Measurements from ENCODE around the gene UBR1.

The UBR1 gene

GRCh38 chr15:43127752-43128151, 21.9 kb upstream of the UBR1 start:
- H3K79me2 ChIP-seq (ENCODE audit: insufficient read depth, low read length), result no peaks in the 10 kb centered on the region
- H3K9me3 ChIP-seq (ENCODE audit: low read length), result no peaks in the 10 kb centered on the region
- H2AFZ ChIP-seq (ENCODE audit: low read length), result no peak overlapping the region
- H3K36me3 ChIP-seq (ENCODE audit: insufficient read depth, low read length), result no peaks in the 10 kb centered on the region
- H3K27ac ChIP-seq (ENCODE audit: low read depth, low read length, poor library complexity, severe bottlenecking), result no peak overlapping the region
- H3F3A ChIP-seq (ENCODE audit: insufficient read depth, low read length), result no peaks in the 10 kb centered on the region
- no peaks in the 10 kb centered on the region for H4K20me1 ChIP-seq (ENCODE audit: insufficient read depth, low read length)
- H3K4me3 ChIP-seq (ENCODE audit: low read depth, low read length, poor library complexity, severe bottlenecking), result no peak overlapping the region
- H3K4me2 ChIP-seq (ENCODE audit: low read length), result no peak overlapping the region
- H3K9me2 ChIP-seq (ENCODE audit: low read depth, low read length), result no peaks in the 10 kb centered on the region
- H3K27me3 ChIP-seq (ENCODE audit: insufficient read depth, low read length), result no peaks in the 10 kb centered on the region
- no peak overlapping the region for H3K9ac ChIP-seq (ENCODE audit: low read length)
- TF ChIP-seq EZH2 (IDR thresholded peaks at IDR 0.05; ENCODE audit: borderline replicate concordance, low read length) (no peak), CTCF (IDR thresholded peaks at IDR 0.05; ENCODE audit: low read length) (no peak)
- H3K4me1 ChIP-seq (ENCODE audit: insufficient read depth, low read length, severe bottlenecking), result peaks cover 10% of the 10 kb centered on the region

GRCh38 chr15:43126356-43126755, 20.5 kb upstream of the UBR1 start:
- Histone ChIP-seq H3K4me2 (ENCODE audit: low read length) (no peak overlapping the region), H3K36me3 (ENCODE audit: insufficient read depth, low read length) (no peaks in the 10 kb centered on the region), H3K9me3 (ENCODE audit: low read length) (no peaks in the 10 kb centered on the region), H3K27ac (ENCODE audit: low read depth, low read length, poor library complexity, severe bottlenecking) (no peak overlapping the region), H3K9me2 (ENCODE audit: low read depth, low read length) (no peaks in the 10 kb centered on the region), H2AFZ (ENCODE audit: low read length) (no peak overlapping the region), H4K20me1 (ENCODE audit: insufficient read depth, low read length) (no peaks in the 10 kb centered on the region), H3K4me3 (ENCODE audit: low read depth, low read length, poor library complexity, severe bottlenecking) (no peak overlapping the region), H3K79me2 (ENCODE audit: insufficient read depth, low read length) (no peaks in the 10 kb centered on the region), H3K9ac (ENCODE audit: low read length) (no peak overlapping the region), H3K27me3 (ENCODE audit: insufficient read depth, low read length) (no peaks in the 10 kb centered on the region), H3F3A (ENCODE audit: insufficient read depth, low read length) (no peaks in the 10 kb centered on the region), H3K4me1 (ENCODE audit: insufficient read depth, low read length, severe bottlenecking) (peaks cover 12% of the 10 kb centered on the region)
- TF ChIP-seq CTCF (IDR thresholded peaks at IDR 0.05; ENCODE audit: low read length) (no peak), EZH2 (IDR thresholded peaks at IDR 0.05; ENCODE audit: borderline replicate concordance, low read length) (no peak)

- no peaks in the 10 kb centered on the region for H3K9me2 ChIP-seq (ENCODE audit: low read depth, low read length)
- no peaks in the 10 kb centered on the region for H3K79me2 ChIP-seq (ENCODE audit: insufficient read depth, low read length)
- H3K9ac ChIP-seq (ENCODE audit: low read length), result no peak overlapping the region
- no peak overlapping the region for H2AFZ ChIP-seq (ENCODE audit: low read length)
- H3K27ac ChIP-seq (ENCODE audit: low read depth, low read length, poor library complexity, severe bottlenecking), result no peak overlapping the region
- no peak overlapping the region for H3K4me2 ChIP-seq (ENCODE audit: low read length)
- H3K4me1 ChIP-seq (ENCODE audit: insufficient read depth, low read length, severe bottlenecking), result peaks cover 12% of the 10 kb centered on the region
- no peaks in the 10 kb centered on the region for H4K20me1 ChIP-seq (ENCODE audit: insufficient read depth, low read length)
- TF ChIP-seq CTCF (IDR thresholded peaks at IDR 0.05; ENCODE audit: low read length) (no peak), EZH2 (IDR thresholded peaks at IDR 0.05; ENCODE audit: borderline replicate concordance, low read length) (no peak)
- no peaks in the 10 kb centered on the region for H3F3A ChIP-seq (ENCODE audit: insufficient read depth, low read length)
- no peaks in the 10 kb centered on the region for H3K9me3 ChIP-seq (ENCODE audit: low read length)
- H3K36me3 ChIP-seq (ENCODE audit: insufficient read depth, low read length), result no peaks in the 10 kb centered on the region
- no peak overlapping the region for H3K4me3 ChIP-seq (ENCODE audit: low read depth, low read length, poor library complexity, severe bottlenecking)
- no peaks in the 10 kb centered on the region for H3K27me3 ChIP-seq (ENCODE audit: insufficient read depth, low read length)
Measured at GRCh38 chr15:43125100-43125661, 19.3 kb upstream of the UBR1 start.
